GM12873 (cell line): Measurements from ENCODE around the gene PCNX4.

Source experiments
- TF ChIP-seq, protein P1 (sequence below): IDR thresholded peaks from 2 replicates; pipeline ENCODE4 v1.5.1; 2012; ENCODE audit warnings: low read depth, mild to moderate bottlenecking, moderate library complexity, low read length, control low read depth; ENCODE audit not compliant: insufficient read depth; ENCODE audit errors: missing control alignments

The PCNX4 gene

GRCh38 chr14:60093606-60094005, 1.9 kb downstream of the PCNX4 start:
- TF ChIP-seq, protein P1, sequence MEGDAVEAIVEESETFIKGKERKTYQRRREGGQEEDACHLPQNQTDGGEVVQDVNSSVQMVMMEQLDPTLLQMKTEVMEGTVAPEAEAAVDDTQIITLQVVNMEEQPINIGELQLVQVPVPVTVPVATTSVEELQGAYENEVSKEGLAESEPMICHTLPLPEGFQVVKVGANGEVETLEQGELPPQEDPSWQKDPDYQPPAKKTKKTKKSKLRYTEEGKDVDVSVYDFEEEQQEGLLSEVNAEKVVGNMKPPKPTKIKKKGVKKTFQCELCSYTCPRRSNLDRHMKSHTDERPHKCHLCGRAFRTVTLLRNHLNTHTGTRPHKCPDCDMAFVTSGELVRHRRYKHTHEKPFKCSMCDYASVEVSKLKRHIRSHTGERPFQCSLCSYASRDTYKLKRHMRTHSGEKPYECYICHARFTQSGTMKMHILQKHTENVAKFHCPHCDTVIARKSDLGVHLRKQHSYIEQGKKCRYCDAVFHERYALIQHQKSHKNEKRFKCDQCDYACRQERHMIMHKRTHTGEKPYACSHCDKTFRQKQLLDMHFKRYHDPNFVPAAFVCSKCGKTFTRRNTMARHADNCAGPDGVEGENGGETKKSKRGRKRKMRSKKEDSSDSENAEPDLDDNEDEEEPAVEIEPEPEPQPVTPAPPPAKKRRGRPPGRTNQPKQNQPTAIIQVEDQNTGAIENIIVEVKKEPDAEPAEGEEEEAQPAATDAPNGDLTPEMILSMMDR = no peak

GRCh38 chr14:60094306-60094897, 2.7 kb downstream of the PCNX4 start:
- TF ChIP-seq, protein P1 = no peak

- TF ChIP-seq, protein P1 = no peak
These were observed 3.5 kb downstream of the PCNX4 start for GRCh38 chr14:60095231-60095630.

GRCh38 chr14:60095781-60096450, 4.2 kb downstream of the PCNX4 start:
- TF ChIP-seq, protein P1 = no peak

GRCh38 chr14:60097974-60098373, 6.3 kb downstream of the PCNX4 start:
- TF ChIP-seq, protein P1 = no peak

- TF ChIP-seq, protein P1 = no peak
These were observed 10.1 kb downstream of the PCNX4 start for GRCh38 chr14:60101786-60102185.

DNA sequence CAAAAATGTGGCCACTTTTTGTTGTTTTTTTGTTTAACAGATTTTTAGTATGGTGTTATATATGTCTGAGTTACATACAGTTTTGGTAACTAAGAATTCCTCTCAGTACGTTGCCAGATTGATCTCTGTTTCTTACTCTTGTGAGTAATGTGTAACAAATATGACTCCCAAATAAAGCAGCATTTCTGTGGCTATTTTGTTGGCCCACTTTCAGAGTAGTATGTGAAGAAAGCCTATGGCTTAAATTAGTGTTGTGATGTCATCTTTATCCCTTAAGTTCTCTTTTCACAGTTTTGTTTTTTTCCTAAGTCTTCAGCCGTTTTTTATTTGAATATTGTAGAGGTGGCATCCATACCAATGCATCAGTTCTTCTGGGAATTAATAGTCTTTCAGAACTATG, 10.7 kb downstream of the PCNX4 start:
- TF ChIP-seq, protein P1 = no peak
